COLO668 (cell line): ENCODE measurements around the gene CCR3.

ENCODE experiments used
- DNase-seq: peaks from one replicate; lab custom pipeline; 2025; ENCODE audit not compliant: unreplicated experiment; lab: John Stamatoyannopoulos, UW

CCR3 gene

DNA sequence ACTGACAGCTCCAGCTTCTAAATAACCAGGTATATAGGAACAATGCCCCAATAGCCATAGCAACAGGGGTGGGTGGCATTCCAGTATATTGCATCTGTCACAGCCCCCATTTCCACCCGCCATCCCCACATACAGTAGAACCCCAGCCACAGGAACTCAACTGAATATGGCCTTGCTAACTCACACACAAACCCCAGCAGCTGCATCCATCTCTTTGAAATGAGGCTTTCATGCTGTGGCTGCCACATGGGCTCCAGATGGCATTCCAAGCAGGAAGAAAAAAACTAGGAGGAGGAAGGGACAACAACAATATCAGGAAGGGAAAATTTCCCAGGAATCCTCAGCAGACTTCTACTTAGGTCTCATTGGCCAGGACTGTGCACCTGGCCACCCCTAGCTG lies 54.6 kb downstream of the CCR3 start:
- DNase-seq = no peak

DNA sequence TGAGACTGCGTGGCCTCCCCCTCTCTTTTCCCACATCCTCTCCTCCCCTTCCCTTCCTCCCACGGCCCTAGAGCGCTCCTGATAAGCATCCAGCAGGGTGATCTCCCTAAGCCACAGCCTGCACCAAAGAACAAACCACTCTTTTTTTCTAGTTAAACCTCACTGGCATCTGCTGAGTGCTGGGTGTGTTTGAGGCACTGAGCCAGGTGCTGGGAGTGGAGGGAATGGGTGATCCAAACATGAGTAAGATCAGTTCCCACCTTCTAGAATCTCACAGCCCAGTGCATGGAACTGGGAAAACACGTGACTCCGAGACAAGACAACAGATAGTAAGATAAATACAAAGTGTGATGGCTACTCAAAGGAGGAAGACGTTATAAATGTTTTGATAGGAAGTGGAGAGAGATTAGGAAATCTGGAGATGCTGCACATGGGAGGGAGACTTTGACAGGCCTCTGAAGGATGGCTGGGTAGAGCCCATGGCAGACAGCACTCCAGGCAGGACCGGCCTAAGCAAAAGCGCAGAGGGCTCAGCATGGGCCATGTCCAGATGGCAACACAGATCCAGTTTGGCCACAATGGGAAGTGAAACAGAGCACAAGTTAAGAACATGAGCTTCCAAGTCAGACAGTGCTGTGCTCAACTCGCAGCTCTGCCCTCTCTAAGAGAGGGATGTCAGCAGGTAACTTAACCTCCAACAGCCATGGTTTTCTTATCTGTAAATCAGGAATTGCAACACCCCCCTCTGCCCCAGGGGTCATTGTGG lies 55.6 kb downstream of the CCR3 start:
- no peak for DNase-seq

DNA sequence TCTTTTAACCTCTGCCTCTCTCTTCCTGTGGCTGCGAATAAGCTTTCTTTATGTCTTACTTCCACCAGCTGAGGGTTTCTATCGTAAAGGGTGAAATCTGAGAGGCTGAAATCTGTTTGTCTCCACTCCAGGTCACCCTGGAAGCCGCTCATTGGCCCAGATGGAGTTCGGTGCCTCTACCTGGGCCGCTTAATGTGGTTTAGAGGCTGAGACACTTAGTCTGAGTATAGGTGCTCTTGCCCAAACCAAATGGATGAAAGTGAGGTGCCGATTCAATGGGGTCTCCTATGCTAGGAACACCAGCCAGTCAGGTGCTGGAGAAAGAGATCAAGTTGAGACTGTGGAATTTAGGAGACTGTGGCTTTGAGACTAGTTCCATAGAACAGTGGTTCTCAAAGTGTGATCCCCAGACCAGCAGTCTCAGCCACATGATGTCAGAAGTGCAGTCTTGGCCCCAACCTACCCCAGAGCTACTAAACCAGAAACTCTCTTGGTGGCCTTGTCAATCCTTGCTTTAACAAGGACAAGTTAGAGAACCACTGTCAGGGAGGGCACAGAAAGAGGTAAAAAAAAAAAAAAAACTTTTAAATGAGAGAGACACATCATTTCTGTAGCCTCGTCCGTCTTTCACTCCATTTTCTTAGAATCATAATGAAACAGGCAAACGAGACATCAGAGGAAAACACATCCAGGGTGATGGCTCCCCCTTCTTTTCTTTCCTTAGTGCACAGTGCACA lies 56.8 kb downstream of the CCR3 start:
- DNase-seq = no peak

DNA sequence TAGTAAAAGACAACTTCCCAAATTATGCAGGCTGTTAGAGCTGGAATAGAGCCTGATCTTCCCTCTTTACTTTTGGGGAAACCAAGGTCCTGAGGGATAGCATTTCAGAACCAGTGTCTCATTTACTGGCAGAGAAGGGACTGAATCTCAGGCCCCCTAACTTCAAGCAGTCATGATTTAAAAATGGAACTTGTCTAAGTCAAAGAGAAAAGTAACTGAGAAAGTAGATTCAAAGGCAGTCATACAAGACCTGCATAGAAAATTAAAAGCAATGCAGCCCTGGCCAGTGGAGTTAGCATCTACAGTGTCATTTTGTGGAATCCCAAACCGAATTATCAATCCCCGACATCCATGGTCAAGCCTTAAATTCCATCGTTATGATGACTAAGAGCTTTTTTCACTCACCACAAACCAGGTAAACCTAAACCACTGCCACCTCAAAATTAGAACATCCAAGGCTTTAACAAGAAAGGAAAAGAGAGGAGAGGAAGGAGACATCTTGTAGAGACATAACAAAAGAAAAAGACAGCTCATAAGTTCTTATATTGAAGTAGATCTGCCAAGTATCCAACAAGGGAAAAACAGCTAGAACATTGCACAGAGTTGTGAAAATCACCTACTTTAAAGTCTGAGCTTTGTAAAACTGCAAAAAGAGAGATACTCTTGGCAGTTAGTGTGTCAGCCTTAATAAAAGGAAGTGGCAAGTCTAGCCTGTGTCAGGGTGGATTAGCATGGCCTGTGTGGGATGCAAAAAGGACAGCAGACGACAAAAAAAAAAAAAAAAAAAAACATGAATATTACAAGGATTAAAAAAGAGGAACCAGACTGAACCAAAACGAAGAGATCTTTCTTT lies 57.6 kb downstream of the CCR3 start:
- no peak for DNase-seq

DNA sequence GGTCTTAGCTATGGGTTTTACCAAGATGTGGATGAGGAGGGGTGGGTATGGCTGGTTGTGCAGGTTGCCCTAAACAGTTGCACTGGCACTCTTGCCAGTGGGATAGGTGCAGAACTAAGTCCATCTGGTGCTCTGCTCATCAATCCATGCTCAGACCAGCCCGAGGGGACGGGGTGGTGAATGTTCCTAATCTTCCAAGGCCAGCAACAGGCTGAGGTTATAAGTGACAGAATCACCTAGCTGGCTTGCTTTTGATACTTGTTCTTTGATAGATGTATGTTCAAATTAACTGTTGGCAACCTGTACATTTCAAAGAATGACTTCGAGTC lies 58.2 kb downstream of the CCR3 start:
- no peak for DNase-seq

DNA sequence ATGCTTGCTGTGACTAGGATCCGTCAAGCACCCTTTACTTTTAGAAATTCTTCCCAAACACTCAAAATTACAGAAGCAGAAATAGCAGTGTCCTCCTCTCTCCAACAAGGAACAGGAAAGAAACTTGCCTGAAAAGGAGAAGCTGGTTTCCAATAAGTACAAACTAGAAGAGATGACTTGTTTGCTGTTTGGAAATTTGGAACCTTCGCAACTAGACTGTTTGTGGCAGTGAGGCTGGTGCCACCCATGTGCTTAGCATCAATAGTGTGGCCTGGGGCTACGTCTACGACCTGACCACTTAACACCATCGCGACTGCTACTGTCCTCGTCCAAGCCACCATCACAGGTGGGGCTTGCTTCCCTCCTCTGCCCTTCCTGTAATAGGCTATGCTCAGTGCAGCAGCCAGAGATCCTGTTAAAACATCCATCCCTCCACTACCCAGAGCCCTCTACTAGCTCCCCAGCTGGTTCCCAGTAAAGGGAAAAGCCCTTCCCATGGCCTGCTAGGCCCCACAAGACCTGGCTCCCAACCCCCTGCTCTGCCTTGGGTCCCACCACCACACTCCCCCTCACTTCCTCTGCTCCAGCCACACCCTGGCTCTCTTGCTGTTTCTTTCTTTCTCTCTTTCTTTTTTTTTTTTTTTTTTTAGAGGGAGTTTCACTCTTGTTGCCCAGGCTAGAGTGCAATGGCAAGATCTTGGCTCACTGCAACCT lies 59.0 kb downstream of the CCR3 start:
- no peak for DNase-seq

DNA sequence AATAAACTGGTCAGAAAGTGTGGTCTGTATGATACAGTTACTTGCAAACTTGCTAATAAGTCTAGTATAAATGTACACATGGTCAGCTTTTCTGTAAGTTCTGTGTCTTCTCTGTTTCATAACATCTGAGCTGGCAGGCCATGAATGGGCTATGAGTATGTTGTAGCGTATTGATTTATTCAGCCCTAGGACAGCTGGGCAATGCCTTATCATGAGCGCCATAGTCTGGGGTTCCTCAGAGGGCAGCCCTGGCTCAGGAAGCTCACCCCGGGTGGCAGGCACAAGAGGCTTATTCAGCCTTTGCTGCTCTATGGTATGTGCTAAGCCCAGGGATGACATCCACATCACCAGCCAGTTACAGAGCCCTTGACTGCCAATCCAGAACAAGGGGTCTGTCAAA lies 61.0 kb downstream of the CCR3 start:
- DNase-seq = no peak

DNA sequence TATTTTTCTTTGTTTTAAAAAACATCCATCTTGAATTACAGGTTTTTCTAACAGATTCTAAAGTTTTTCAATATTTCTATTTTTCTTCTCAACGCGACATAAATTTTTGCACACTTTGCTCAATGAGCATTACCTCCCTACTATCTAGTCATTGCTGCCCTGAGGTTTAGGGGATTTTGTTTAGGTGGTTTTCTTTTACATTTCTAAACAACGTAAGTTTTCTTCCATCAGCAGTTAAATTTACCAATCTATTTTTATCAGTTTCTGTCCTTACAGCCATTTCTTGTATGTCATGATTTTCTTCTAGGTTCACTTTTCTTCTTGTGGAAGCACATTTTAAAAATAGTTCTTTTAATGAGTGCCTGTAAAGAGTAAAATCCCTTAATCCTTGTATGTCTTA lies 62.5 kb downstream of the CCR3 start:
- DNase-seq = no peak

DNA sequence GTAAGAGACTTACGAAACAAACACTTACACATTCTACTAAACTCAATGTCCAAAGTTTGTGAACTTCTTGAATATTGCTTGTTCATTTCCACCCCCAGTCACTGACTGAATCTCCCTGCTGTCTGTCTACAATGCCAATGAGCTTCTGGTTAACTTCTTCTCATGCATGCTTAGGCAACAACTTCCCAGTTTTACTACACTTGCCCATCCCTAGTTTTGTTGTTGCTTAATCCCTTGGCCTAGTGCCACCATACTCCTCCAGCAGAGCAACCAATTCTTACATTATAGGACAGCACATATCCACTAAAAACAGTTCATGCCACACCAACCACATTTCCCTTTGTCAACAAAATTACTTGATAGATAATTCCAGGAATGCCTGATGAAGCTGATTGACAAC lies 70.7 kb downstream of the CCR3 start:
- no peak for DNase-seq

DNA sequence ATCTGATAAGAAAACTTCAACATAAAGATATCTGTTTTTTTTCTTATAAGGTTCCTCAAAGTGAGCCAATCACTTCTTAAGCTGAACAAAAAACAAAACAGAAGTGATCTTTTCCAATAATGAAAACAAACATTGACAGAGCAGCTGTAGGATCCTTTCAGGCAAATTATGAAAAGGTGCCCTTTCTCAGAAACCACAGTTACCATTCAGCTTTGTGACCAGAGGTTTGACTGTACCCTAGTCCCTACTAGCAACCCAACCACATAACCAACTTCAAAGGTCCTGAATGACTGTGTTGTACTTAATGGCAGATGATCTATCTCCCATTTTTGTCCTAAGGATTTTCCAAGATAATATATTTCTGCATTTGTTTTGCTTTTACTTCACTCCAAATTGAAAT lies 72.3 kb downstream of the CCR3 start:
- no peak for DNase-seq

DNA sequence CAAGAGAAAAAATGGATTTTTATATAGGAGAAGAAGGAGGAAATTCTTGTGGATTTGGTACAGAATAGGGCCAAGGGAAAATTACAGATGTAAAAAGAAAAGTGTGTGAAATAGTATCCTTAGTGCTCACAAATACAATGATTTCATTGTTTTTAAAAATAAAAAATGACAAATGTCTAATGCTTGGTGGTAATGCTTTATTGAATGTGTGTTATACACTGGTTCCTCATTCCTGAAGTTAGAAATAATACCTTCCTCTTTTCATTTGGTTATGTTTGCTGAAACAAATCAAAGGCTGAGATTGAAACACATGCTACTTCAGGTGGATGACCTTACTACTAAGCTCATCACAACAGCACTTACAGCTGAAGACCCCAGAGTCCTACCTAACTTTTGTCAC lies 73.9 kb downstream of the CCR3 start:
- no peak for DNase-seq
